KMS-11 (cell line): ENCODE measurements around the gene DOP1A.

ENCODE experiments used
- H2AFZ ChIP-seq: fragments of 200-600 bp; sonication (generic); 2 replicates; pipeline ENCODE4 v1.6.1; 2016; ENCODE audit warnings: antibody characterized with exemption, mixed run types, low read depth
- H3K27ac ChIP-seq: fragments of 200-600 bp; sonication (generic); 2 replicates; pipeline ENCODE4 v1.6.1; 2016; ENCODE audit warnings: mild to moderate bottlenecking, mixed run types
- H3K27me3 ChIP-seq: fragments of 200-600 bp; sonication (generic); 2 replicates; pipeline ENCODE4 v1.6.1; 2017; ENCODE audit warnings: mild to moderate bottlenecking, low read depth, mixed run types, moderate library complexity; ENCODE audit not compliant: insufficient read depth
- H3K36me3 ChIP-seq: fragments of 200-600 bp; sonication (generic); 2 replicates; pipeline ENCODE4 v1.6.1; 2017; ENCODE audit warnings: mild to moderate bottlenecking, mixed run types; ENCODE audit not compliant: insufficient read depth
- H3K4me1 ChIP-seq: fragments of 200-600 bp; sonication (generic); 2 replicates; pipeline ENCODE4 v1.6.1; 2016; ENCODE audit warnings: mild to moderate bottlenecking, low read depth, mixed run types; ENCODE audit not compliant: poor library complexity, severe bottlenecking
- H3K4me2 ChIP-seq: fragments of 200-600 bp; sonication (generic); 2 replicates; pipeline ENCODE4 v1.7.0; 2016; ENCODE audit warnings: mild to moderate bottlenecking, mixed run types
- H3K4me3 ChIP-seq: fragments of 200-600 bp; sonication (generic); IDR thresholded peaks from 2 replicates; pipeline ENCODE4 v1.6.1; 2017; ENCODE audit warnings: low read depth, low read length, mixed read lengths; ENCODE audit not compliant: insufficient read depth
- H3K79me2 ChIP-seq: fragments of 200-600 bp; sonication (generic); 2 replicates; pipeline ENCODE4 v1.6.1; 2016; ENCODE audit warnings: low read depth, mixed run types; ENCODE audit not compliant: insufficient read depth
- H3K9ac ChIP-seq: fragments of 200-600 bp; sonication (generic); 2 replicates; pipeline ENCODE4 v1.6.1; 2016; ENCODE audit warnings: mild to moderate bottlenecking, mixed run types
- H4K20me1 ChIP-seq: fragments of 200-600 bp; sonication (generic); 2 replicates; pipeline ENCODE4 v1.6.1; 2016; ENCODE audit warnings: mild to moderate bottlenecking, mixed run types; ENCODE audit not compliant: insufficient read depth
- TF ChIP-seq, protein P1 (sequence below): fragments of 200-600 bp; sonication (generic); conservative IDR thresholded peaks from 2 replicates; pipeline ENCODE4 v1.6.1; 2017; ENCODE audit warnings: low read depth, mild to moderate bottlenecking, antibody characterized with exemption, low read length, moderate library complexity, mixed read lengths

DOP1A gene

DNA sequence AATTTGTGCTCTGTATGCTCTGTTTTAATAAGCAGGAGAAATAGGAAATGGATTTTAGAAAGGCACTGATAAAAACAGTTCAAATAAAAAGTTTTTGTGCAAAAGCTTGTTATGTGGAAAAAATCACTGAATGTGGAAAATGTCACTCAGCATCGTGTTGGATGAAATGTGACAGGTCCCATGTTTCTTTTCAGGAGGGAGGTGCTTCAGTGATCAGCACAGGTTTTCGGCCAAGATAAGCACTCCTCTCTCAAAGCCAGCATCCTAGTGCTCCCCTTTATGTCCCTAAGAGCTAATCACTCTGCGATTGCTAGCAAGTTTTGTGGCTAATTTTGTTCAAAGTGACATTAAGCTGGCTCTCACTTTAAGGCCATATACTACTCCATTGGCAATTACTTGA, 13.8 kb upstream of the DOP1A start:
- no peak overlapping the region for H2AFZ ChIP-seq
- peaks cover 17% of the 10 kb centered on the region for H3K4me1 ChIP-seq
- H3K27me3 ChIP-seq: no peaks in the 10 kb centered on the region
- no peak overlapping the region for H3K4me2 ChIP-seq
- no peaks in the 10 kb centered on the region for H3K79me2 ChIP-seq
- TF ChIP-seq, protein P1, sequence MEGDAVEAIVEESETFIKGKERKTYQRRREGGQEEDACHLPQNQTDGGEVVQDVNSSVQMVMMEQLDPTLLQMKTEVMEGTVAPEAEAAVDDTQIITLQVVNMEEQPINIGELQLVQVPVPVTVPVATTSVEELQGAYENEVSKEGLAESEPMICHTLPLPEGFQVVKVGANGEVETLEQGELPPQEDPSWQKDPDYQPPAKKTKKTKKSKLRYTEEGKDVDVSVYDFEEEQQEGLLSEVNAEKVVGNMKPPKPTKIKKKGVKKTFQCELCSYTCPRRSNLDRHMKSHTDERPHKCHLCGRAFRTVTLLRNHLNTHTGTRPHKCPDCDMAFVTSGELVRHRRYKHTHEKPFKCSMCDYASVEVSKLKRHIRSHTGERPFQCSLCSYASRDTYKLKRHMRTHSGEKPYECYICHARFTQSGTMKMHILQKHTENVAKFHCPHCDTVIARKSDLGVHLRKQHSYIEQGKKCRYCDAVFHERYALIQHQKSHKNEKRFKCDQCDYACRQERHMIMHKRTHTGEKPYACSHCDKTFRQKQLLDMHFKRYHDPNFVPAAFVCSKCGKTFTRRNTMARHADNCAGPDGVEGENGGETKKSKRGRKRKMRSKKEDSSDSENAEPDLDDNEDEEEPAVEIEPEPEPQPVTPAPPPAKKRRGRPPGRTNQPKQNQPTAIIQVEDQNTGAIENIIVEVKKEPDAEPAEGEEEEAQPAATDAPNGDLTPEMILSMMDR: no peak
- no peak overlapping the region for H3K9ac ChIP-seq
- no peak overlapping the region for H3K27ac ChIP-seq
- no peak overlapping the region for H3K4me3 ChIP-seq
- no peaks in the 10 kb centered on the region for H3K36me3 ChIP-seq
- no peaks in the 10 kb centered on the region for H4K20me1 ChIP-seq

DNA sequence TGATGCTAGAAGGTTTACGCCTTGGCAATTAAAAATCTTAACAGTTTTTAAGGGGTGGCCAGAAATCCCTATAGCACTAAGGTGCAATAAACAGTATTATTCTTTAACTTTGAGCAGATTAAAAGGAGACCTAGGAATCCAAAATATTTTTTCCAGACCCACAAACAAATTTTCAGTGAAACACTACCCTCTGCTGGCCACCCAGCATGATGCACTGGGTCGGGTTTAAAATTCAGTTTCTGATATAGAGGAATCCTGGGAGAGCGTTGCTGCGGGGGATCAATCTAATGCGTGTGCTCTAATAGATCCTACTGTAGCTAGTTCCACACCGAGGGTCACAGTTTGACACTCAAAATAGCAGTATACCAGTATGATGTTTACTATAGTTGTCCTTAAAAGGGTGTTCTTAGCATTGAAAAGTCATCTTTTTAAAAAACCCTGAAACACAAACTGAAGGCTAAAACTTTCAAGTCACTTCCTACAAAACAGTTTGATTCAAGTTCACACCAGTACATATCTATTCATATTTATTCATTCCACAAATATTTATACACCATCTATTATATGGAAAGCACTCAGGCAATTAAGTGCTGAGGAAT, 12.0 kb upstream of the DOP1A start:
- Histone ChIP-seq H3K4me3 (no peak overlapping the region), H3K27me3 (no peaks in the 10 kb centered on the region), H3K4me2 (no peak overlapping the region), H2AFZ (no peak overlapping the region), H3K4me1 (peaks cover 20% of the 10 kb centered on the region), H3K27ac (no peak overlapping the region), H3K36me3 (no peaks in the 10 kb centered on the region), H4K20me1 (no peaks in the 10 kb centered on the region), H3K9ac (no peak overlapping the region), H3K79me2 (no peaks in the 10 kb centered on the region)
- TF ChIP-seq, protein P1: peak; percentile 71

DNA sequence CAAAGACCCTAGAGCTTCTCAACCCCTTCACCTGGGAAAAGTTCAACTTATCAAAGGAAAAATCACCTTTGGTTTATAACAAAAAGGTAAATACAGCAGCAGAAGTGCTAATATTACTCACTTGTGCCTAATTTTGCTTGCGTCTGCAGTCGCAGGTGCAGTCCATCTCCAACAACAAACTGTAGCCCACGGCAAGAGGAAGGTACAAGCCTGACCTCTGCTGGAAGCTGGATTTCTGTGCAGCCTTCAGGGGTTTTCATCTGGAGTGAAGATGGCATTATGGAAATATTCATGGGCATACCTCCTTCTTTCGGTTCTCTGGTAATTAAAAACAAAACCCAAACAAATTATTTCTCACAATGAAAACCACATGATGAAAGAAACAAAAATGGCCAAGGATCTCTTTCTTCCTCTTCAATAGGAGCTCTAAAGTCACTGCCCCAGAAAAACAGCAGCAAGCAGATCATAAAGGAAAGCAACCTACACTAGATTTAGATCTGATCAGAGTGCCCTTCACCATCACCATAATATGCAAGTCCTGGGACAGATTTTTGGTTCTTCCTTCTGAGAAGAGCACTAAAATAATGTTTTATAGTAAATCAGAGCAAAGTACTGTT, 9.7 kb upstream of the DOP1A start:
- Histone ChIP-seq H3K9ac (no peak overlapping the region), H3K4me2 (peak overlapping the region; percentile 33; the same call in 1 of the 2 replicates), H2AFZ (no peak overlapping the region), H3K36me3 (no peaks in the 10 kb centered on the region), H3K79me2 (no peaks in the 10 kb centered on the region), H3K27me3 (no peaks in the 10 kb centered on the region), H4K20me1 (no peaks in the 10 kb centered on the region), H3K4me3 (no peak overlapping the region), H3K4me1 (peaks cover 20% of the 10 kb centered on the region), H3K27ac (0 out of 2 replicates have a peak overlapping the region, but pooled peaks have one; percentile 9)
- TF ChIP-seq, protein P1: peak; percentile 67

DNA sequence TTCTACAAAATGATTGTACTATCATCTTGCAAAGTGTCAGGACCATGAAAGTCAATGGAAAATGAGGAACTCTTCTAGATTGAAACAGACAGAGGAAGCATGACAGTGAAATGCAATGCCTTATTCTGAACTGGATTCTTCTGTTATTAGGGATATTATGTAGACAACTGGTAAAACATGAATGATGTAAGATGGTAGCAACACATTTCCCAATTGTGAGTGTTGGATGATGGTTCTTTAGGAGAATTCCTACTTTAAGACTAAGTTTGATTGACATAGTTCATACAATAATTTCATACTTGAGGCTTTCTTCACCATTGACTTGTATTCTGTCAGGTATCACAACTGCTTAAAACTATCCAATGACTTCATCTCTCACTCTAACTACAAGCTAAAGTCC, 6.3 kb upstream of the DOP1A start:
- TF ChIP-seq, protein P1: no peak
- H3K4me1 ChIP-seq: peaks cover 29% of the 10 kb centered on the region
- no peak overlapping the region for H3K4me3 ChIP-seq
- H3K79me2 ChIP-seq: no peaks in the 10 kb centered on the region; the same call in 1 of the 2 replicates
- H3K27ac ChIP-seq: no peak overlapping the region
- H3K9ac ChIP-seq: no peak overlapping the region
- H2AFZ ChIP-seq: no peak overlapping the region
- H4K20me1 ChIP-seq: no peaks in the 10 kb centered on the region
- no peaks in the 10 kb centered on the region for H3K27me3 ChIP-seq
- no peaks in the 10 kb centered on the region for H3K36me3 ChIP-seq
- H3K4me2 ChIP-seq: no peak overlapping the region
